AG10803 (cell line): ENCODE results near the gene CTIF.
A peak's percentile ranks its signal among the peaks of the same experiment; 100 is the strongest.

ENCODE experiments used
- DNase-seq: peaks from one replicate; pipeline ENCODE4 v3.0.0; 2010; ENCODE audit warnings: low read depth
- H3K4me3 ChIP-seq: 2 replicates; pipeline ENCODE4 v1.5.1; 2011; ENCODE audit warnings: mild to moderate bottlenecking, low read length, control low read depth
- TF ChIP-seq, protein P1 (sequence below): conservative IDR thresholded peaks from 2 replicates; pipeline ENCODE4 v1.5.1; 2011; ENCODE audit warnings: mild to moderate bottlenecking, low read length, control low read depth, inconsistent platforms

CTIF gene

GRCh38 chr18:48751727-48752468 is 213.1 kb downstream of the CTIF start:
- TF ChIP-seq, protein P1, sequence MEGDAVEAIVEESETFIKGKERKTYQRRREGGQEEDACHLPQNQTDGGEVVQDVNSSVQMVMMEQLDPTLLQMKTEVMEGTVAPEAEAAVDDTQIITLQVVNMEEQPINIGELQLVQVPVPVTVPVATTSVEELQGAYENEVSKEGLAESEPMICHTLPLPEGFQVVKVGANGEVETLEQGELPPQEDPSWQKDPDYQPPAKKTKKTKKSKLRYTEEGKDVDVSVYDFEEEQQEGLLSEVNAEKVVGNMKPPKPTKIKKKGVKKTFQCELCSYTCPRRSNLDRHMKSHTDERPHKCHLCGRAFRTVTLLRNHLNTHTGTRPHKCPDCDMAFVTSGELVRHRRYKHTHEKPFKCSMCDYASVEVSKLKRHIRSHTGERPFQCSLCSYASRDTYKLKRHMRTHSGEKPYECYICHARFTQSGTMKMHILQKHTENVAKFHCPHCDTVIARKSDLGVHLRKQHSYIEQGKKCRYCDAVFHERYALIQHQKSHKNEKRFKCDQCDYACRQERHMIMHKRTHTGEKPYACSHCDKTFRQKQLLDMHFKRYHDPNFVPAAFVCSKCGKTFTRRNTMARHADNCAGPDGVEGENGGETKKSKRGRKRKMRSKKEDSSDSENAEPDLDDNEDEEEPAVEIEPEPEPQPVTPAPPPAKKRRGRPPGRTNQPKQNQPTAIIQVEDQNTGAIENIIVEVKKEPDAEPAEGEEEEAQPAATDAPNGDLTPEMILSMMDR = no peak

DNA sequence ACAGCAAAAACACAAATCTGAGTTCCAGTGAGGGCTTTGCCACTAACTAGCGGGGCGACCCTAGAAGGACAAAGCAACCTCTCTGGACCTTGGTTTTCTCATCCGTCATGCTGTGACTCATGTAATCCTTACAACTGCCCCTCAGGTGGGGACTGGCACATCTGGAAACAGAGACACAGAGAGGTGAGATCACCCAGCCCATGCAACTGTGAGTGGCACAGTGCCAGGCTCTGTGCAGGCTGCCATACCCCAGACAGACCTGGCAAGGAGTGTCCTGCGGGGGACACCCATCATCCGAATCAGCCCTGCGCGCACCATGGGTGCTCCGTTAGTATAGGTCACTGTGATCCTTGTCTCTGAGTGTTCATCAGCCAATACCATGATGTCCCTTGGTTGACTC is 213.6 kb downstream of the CTIF start:
- DNase-seq = no peak
- no peak overlapping the region for H3K4me3 ChIP-seq
- TF ChIP-seq, protein P1 = no peak

More at GRCh38 chr18:48751727-48752468, 213.1 kb downstream of the CTIF start:
- no peak for DNase-seq
- no peak overlapping the region for H3K4me3 ChIP-seq

DNA sequence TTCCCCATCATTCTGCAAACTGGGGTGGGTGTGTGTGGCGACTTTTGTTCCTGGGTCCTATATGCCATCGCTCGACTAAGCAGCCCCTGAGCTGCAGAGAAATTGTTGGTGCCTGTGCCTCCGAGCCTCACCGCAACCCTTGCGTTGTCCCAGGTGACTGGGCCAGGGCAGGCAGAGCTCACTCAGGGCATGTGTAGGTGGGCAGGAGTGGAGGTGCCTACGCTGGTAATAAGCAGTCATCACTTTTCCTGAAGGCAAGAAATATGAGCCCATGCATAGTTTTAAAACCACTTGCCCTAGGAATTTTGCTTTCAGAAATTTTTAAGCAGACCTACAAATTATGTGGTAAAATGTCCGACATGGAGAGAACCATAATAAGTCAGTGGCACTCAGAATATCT is 214.1 kb downstream of the CTIF start:
- no peak for DNase-seq
- TF ChIP-seq, protein P1 = no peak
- no peak overlapping the region for H3K4me3 ChIP-seq

DNA sequence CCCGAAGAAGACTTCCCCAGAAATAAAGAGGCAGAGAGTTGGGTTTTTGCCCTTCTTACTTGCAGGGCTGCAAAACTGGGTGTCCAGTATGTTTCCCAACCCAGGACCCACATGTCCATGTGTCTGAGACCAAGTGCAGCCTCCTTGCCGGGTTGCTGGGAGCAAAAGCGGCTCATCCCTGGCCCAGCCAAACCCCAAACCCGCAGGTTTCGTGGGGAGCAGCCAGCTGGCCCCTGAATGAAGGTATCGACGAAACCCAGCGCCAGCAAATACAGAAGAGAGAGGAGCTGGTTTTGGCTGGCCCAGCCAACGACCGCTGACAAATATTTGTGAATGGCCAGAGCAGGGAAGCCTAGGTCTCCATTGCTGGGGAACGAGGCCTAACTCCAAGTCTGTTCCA is 214.9 kb downstream of the CTIF start:
- TF ChIP-seq, protein P1 = no peak
- no peak for DNase-seq
- H3K4me3 ChIP-seq = no peak overlapping the region

- DNase-seq = no peak
- H3K4me3 ChIP-seq = no peak overlapping the region
- TF ChIP-seq, protein P1 = no peak
Observed at GRCh38 chr18:48754559-48754958, 215.7 kb downstream of the CTIF start.

DNA sequence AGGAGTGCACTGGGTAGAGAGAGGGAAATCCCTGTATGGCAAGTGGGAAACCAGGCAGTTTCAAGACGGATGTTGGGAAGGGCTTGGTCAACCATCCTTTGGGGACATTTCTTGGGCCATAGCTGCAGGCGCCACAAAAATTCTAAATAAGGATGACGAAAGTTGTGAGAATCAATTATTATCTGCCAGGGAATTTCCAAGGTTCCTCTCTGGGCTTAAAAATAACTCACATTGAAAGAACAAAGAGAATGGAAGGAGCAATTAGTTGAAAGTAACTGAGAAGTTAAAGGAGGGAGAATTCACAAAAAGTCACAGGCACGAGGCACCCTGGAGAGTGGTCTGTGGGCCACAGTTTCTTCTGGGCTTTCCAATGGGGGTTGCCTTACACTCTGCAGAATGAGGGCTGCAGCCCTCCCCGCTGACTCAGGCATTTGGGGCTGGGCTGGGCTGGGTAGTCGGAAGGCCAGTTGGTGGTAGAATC is 216.2 kb downstream of the CTIF start:
- H3K4me3 ChIP-seq = no peak overlapping the region
- TF ChIP-seq, protein P1 = no peak
- peak; percentile 17 for DNase-seq
